A549 (cell line): ENCODE measurements around the gene TEC. TPM values are rescaled to one million over a fixed set of nuclear protein-coding genes. Genes with fewer than 3 reads are reported as not detected.

Source experiments
- ATAC-seq, 2 experiments: fragments of 200-7000 bp in 1 of 2; fragments of >200 bp in 1 of 2; cut with Nextera tagmentation in 1 of 2; cut with Tn5 transposase in 1 of 2; 3 replicates each; pipeline versions ENCODE4 v1.8.0 to v1.9.1; 2018 to 2020; ENCODE audit warnings: mild to moderate bottlenecking in 1 of 2, moderate library complexity in 1 of 2
- CTCF ChIA-PET: fragments of 300-600 bp; sonication (Branson Sonifier 250); formaldehyde crosslinking; extraction: SDS; loops from one replicate; lab custom pipeline; 2021; ENCODE audit warnings: antibody characterized with exemption, inconsistent platforms; lab: Yijun Ruan, JAX
- POLR2A ChIA-PET: fragments of 350-600 bp; formaldehyde crosslinking; extraction: SDS; loops from one replicate; lab custom pipeline; 2021; ENCODE audit warnings: antibody characterized with exemption, inconsistent platforms; lab: Yijun Ruan, JAX
- DNase-seq, 2 experiments: peaks; one replicate each; pipeline versions ENCODE4 v3.0.0 to v3.0.0-alpha.2; 2011 to 2016; ENCODE audit warnings: low read depth in 1 of 2, low spot score in 1 of 2
- FAIRE-seq: peaks from 2 replicates; lab custom pipeline; 2011; peaks lifted over from hg19 to GRCh38; lab: Jason Lieb, UNC
- H3K27ac ChIP-seq, 2 experiments: fragments of >200 bp; sonication (Bioruptor Twin); formaldehyde crosslinking; 3 replicates each; pipeline ENCODE4 v1.5.1; 2016 to 2017
- H3K4me1 ChIP-seq: fragments of >200 bp; sonication (Bioruptor Twin); formaldehyde crosslinking; 3 replicates; pipeline ENCODE4 v1.6.1; 2016
- H3K4me2 ChIP-seq: fragments of >200 bp; sonication (Bioruptor Twin); formaldehyde crosslinking; 3 replicates; pipeline ENCODE4 v1.6.1; 2016
- H3K4me3 ChIP-seq: fragments of >200 bp; sonication (Bioruptor Twin); formaldehyde crosslinking; 3 replicates; pipeline ENCODE4 v1.5.1; 2016
- H3K9me3 ChIP-seq: fragments of >200 bp; sonication (Bioruptor Twin); formaldehyde crosslinking; 3 replicates; pipeline ENCODE4 v1.6.1; 2016
- BHLHE40 ChIP-seq: IDR thresholded peaks from 2 replicates; pipeline ENCODE4 v1.6.1; 2012; ENCODE audit warnings: low read depth, low read length, inconsistent platforms
- CBX2 ChIP-seq: fragments of 200-600 bp; sonication (generic); IDR thresholded peaks from 2 replicates; pipeline ENCODE4 v1.6.1; 2016; ENCODE audit warnings: low read depth, mild to moderate bottlenecking, borderline replicate concordance
- CEBPB ChIP-seq, 2 experiments: fragments of >200 bp in 1 of 2; sonication (Bioruptor Twin) in 1 of 2; formaldehyde crosslinking in 1 of 2; IDR thresholded peaks; 2 replicates each; pipeline ENCODE4 v1.6.1; 2012 to 2016
- CHD2 ChIP-seq: fragments of 150-350 bp; IDR thresholded peaks from 2 replicates; pipeline ENCODE4 v1.6.1; 2014; ENCODE audit warnings: low read length; ENCODE audit not compliant: partially characterized antibody
- CHD4 ChIP-seq: fragments of 200-600 bp; sonication (generic); IDR thresholded peaks from 2 replicates; pipeline ENCODE4 v1.6.1; 2016; ENCODE audit warnings: antibody characterized with exemption, mild to moderate bottlenecking, borderline replicate concordance
- FOSB ChIP-seq: fragments of 250-450 bp; sonication (Bioruptor Pico); IDR thresholded peaks from 2 replicates; pipeline ENCODE4 v1.5.0; 2020; ENCODE audit warnings: mild to moderate bottlenecking, moderate library complexity
- FOSL2 ChIP-seq, 2 experiments: fragments of 450-650 bp in 1 of 2; fragments of >200 bp in 1 of 2; sonication (Bioruptor Twin) in 1 of 2; formaldehyde crosslinking; IDR thresholded peaks; 2 replicates each; pipeline versions ENCODE4 v1.5.0 to v1.6.1; 2016 to 2020; ENCODE audit warnings: mild to moderate bottlenecking in 1 of 2, moderate library complexity in 1 of 2
- HOXA7 ChIP-seq: fragments of 250-450 bp; sonication (Bioruptor Pico); IDR thresholded peaks from 2 replicates; pipeline ENCODE4 v1.5.0; 2020; ENCODE audit warnings: mild to moderate bottlenecking, moderate library complexity
- HOXB13 ChIP-seq: fragments of 250-450 bp; sonication (Bioruptor Pico); IDR thresholded peaks from 2 replicates; pipeline ENCODE4 v1.5.0; 2020; ENCODE audit warnings: low read depth, mild to moderate bottlenecking, moderate library complexity
- HOXB5 ChIP-seq: fragments of 250-450 bp; sonication (Bioruptor Pico); IDR thresholded peaks from 2 replicates; pipeline ENCODE4 v1.5.0; 2020; ENCODE audit warnings: mild to moderate bottlenecking, moderate library complexity
- JUNB ChIP-seq: fragments of >200 bp; sonication (Bioruptor Twin); formaldehyde crosslinking; IDR thresholded peaks from 2 replicates; pipeline ENCODE4 v1.6.1; 2016
- KDM1A ChIP-seq: fragments of 200-600 bp; sonication (generic); IDR thresholded peaks from 2 replicates; pipeline ENCODE4 v1.6.1; 2016; ENCODE audit warnings: low read depth, mild to moderate bottlenecking
- MAZ ChIP-seq: fragments of 150-350 bp; IDR thresholded peaks from 2 replicates; pipeline ENCODE4 v1.6.1; 2014; ENCODE audit warnings: antibody characterized with exemption, low read depth, low read length, borderline replicate concordance
- MYC ChIP-seq: IDR thresholded peaks from 2 replicates; pipeline ENCODE4 v1.6.1; 2012; ENCODE audit warnings: mild to moderate bottlenecking, inconsistent platforms, low read length, improper control_type of control experiment, borderline replicate concordance
- NR3C1 ChIP-seq: fragments of >200 bp; sonication (Bioruptor Twin); formaldehyde crosslinking; IDR thresholded peaks from 3 replicates; pipeline ENCODE4 v1.6.1; 2017
- RAD21 ChIP-seq, 2 experiments: fragments of >200 bp in 1 of 2; sonication (Bioruptor Twin) in 1 of 2; formaldehyde crosslinking in 1 of 2; IDR thresholded peaks in 1 of 2; conservative IDR thresholded peaks in 1 of 2; 2 replicates in 1 of 2; 3 replicates in 1 of 2; pipeline ENCODE4 v1.6.1; 2012 to 2018; ENCODE audit warnings: inconsistent platforms in 1 of 2
- ZC3H11A ChIP-seq: fragments of 450-650 bp; IDR thresholded peaks from 2 replicates; pipeline ENCODE4 v1.6.1; 2014; ENCODE audit warnings: antibody characterized with exemption, mild to moderate bottlenecking
- ZNF302 ChIP-seq: fragments of 250-450 bp; sonication (Bioruptor Pico); IDR thresholded peaks from 2 replicates; pipeline ENCODE4 v1.9.0; 2021; ENCODE audit warnings: inconsistent platforms, mild to moderate bottlenecking, moderate library complexity
- ZSCAN20 ChIP-seq: fragments of 250-450 bp; sonication (Bioruptor Pico); IDR thresholded peaks from 2 replicates; pipeline ENCODE4 v1.8.0; 2022; ENCODE audit warnings: mild to moderate bottlenecking, moderate library complexity
- WGBS: methylation state at CpG from one replicate; pipeline ENCODE4 v1.1.6; 2017; ENCODE audit errors: missing lambda C conversion rate; 5-methylcytosine and 5-hydroxymethylcytosine counted together
- polyA plus RNA-seq, 4 experiments: library from polyadenylated mRNA; depleted of rRNA in 3 of 4; stranded (reverse); fragments of >200 nt; fragmentation: RNase III in 1 of 4; extraction: RNeasy Plus Mini Kit Qiagen cat#74134 plus additional on column Dnase treatment in 1 of 4; gene quantifications; 2 replicates in 3 of 4; 3 replicates in 1 of 4; pipeline ENCODE4 v1.2.3, GENCODE V29; 2011 to 2017
- TF ChIP-seq, protein P1 (sequence below): fragments of 200-600 bp; sonication (generic); IDR thresholded peaks from 2 replicates; pipeline ENCODE4 v1.6.1; 2016; ENCODE audit warnings: antibody characterized with exemption, mild to moderate bottlenecking, moderate library complexity
- TF ChIP-seq, protein P2 (sequence below): fragments of >200 bp; sonication (Bioruptor Twin); formaldehyde crosslinking; IDR thresholded peaks from 2 replicates; pipeline ENCODE4 v1.6.1; 2016

Gene TEC
- polyA plus RNA-seq, 2 of the 4 experiments (the other 2 are of a cell fraction): 1.2 to 1.6 TPM

DNA sequence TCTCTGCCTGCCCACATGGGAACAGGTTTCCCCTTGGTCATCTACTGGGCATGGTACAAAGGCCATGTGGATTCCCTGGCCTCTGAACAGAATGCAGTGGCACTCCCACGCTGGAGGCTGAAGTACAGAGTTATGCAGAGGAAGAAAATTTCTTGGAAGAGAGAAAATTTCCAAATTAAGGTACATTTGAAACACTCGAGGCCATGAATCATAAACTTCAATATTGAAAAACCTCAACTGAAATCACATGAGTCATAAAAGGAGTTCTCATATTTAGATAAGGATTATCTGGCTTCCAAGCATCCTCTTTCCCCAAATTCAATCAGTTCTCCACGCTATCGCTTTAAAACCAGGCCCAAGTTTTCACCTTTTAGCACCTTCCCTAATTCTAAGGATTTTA lies 107.5 kb downstream of the TEC start:
- H3K9me3 ChIP-seq: no peaks in the 10 kb centered on the region
- TF ChIP-seq JUNB: 0 out of 2 replicates have a peak, but pooled peaks have one; percentile 45
- TF ChIP-seq FOSL2 (IDR thresholded peaks at IDR 0.05): peak; percentile 38; the same call in 1 of the 2 replicates
- TF ChIP-seq FOSL2 (CRISPR knock-in tag; IDR thresholded peaks at IDR 0.05): peak; percentile 55
- TF ChIP-seq NR3C1: no peak
- no peak overlapping the region for H3K4me3 ChIP-seq
- FAIRE-seq: no peak
- peak overlapping the region; percentile 62 to 82 for H3K27ac ChIP-seq
- CTCF ChIA-PET: no interaction called here
- WGBS: 21% methylated on average over 4 of the region's 4 CpGs
- H3K4me1 ChIP-seq: peaks cover 25% of the 10 kb centered on the region
- ATAC-seq: peak; percentile 47 to 80; a peak in 4 of 6 replicates
- POLR2A ChIA-PET: no interaction called here
- DNase-seq: peak in 1 of 2 experiments; percentile 22
- H3K4me2 ChIP-seq: peak overlapping the region; percentile 53

DNA sequence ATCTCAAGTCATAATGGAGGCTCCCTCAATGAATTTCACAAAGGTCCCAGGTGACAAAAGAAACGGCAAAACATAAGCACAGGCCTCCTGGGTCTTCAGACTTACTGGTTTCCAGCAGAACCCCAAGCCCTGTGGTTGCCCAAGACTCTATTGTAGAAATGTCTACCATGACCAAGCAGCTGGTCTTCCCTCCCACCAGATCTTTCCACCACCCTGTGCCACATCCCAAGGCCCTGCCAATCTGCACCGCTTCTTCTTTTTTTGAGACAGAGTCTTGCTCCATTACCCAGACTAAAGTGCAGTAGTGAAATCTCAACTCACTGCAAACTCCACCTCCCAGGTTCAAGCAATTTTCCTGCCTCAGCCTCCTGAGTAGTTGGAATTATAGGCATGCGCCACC lies 112.4 kb downstream of the TEC start:
- ATAC-seq (no peak), FAIRE-seq (no peak), DNase-seq (no peak)
- no peaks in the 10 kb centered on the region for H3K9me3 ChIP-seq
- POLR2A ChIA-PET: no interaction called here
- H3K27ac ChIP-seq: no peak overlapping the region
- TF ChIP-seq KDM1A: no peak
- TF ChIP-seq CEBPB (IDR thresholded peaks at IDR 0.05): no peak
- TF ChIP-seq CBX2: no peak
- no peak for TF ChIP-seq HOXA7 (CRISPR knock-in tag)
- TF ChIP-seq, protein P1, sequence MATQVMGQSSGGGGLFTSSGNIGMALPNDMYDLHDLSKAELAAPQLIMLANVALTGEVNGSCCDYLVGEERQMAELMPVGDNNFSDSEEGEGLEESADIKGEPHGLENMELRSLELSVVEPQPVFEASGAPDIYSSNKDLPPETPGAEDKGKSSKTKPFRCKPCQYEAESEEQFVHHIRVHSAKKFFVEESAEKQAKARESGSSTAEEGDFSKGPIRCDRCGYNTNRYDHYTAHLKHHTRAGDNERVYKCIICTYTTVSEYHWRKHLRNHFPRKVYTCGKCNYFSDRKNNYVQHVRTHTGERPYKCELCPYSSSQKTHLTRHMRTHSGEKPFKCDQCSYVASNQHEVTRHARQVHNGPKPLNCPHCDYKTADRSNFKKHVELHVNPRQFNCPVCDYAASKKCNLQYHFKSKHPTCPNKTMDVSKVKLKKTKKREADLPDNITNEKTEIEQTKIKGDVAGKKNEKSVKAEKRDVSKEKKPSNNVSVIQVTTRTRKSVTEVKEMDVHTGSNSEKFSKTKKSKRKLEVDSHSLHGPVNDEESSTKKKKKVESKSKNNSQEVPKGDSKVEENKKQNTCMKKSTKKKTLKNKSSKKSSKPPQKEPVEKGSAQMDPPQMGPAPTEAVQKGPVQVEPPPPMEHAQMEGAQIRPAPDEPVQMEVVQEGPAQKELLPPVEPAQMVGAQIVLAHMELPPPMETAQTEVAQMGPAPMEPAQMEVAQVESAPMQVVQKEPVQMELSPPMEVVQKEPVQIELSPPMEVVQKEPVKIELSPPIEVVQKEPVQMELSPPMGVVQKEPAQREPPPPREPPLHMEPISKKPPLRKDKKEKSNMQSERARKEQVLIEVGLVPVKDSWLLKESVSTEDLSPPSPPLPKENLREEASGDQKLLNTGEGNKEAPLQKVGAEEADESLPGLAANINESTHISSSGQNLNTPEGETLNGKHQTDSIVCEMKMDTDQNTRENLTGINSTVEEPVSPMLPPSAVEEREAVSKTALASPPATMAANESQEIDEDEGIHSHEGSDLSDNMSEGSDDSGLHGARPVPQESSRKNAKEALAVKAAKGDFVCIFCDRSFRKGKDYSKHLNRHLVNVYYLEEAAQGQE: no peak
- TF ChIP-seq ZNF302 (CRISPR knock-in tag): no peak
- TF ChIP-seq BHLHE40: no peak
- TF ChIP-seq CHD4: no peak
- peaks cover 10% of the 10 kb centered on the region for H3K4me1 ChIP-seq
- H3K4me2 ChIP-seq: no peak overlapping the region
- CTCF ChIA-PET: no interaction called here
- 75% methylated on average over 3 of the region's 3 CpGs for WGBS
- H3K4me3 ChIP-seq: no peak overlapping the region

DNA sequence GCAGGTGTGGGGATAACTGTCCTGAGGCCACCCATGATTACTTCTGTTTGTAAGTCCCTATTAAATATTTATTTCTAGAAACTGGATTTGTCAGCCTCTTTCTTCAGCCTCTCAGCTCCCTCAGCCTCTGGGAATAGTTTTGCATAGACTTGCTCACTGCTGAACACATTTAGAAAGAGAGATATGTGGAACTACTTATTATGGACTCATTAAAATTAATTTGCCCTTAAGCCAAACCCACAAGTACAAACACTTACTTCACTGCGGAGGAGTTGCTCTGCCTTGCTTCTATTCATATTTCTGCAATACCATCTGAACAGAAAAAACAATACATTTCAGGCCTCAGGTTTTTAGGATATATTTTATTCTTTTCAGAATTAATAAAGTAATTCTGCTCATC lies 113.2 kb downstream of the TEC start:
- 96% methylated on average over 1 of the region's 1 CpG for WGBS
- H3K4me1 ChIP-seq: peaks cover 1% of the 10 kb centered on the region; the same call in 2 of the 3 replicates
- no peak for ATAC-seq

More for the DNA sequence above, 113.2 kb downstream of the TEC start:
- no peak overlapping the region for H3K4me2 ChIP-seq
- FAIRE-seq: no peak
- no peaks in the 10 kb centered on the region for H3K9me3 ChIP-seq
- CTCF ChIA-PET: no interaction called here
- TF ChIP-seq, protein P2, sequence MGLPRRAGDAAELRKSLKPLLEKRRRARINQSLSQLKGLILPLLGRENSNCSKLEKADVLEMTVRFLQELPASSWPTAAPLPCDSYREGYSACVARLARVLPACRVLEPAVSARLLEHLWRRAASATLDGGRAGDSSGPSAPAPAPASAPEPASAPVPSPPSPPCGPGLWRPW: no peak
- TF ChIP-seq HOXB13 (CRISPR knock-in tag): no peak
- TF ChIP-seq ZSCAN20: no peak
- no peak for TF ChIP-seq CEBPB (IDR thresholded peaks at IDR 0.05)
- no peak for TF ChIP-seq MYC
- TF ChIP-seq BHLHE40: no peak
- no peak for TF ChIP-seq ZC3H11A
- no peak for TF ChIP-seq MAZ
- no peak for TF ChIP-seq FOSB (CRISPR knock-in tag)
- no peak for TF ChIP-seq RAD21 (conservative IDR thresholded peaks at IDR 0.05 in 1 of 2, IDR thresholded peaks at IDR 0.05 in 1 of 2)
- TF ChIP-seq CHD2: no peak
- no peak for TF ChIP-seq NR3C1
- no peak for TF ChIP-seq HOXB5 (CRISPR knock-in tag)
- TF ChIP-seq, all 56 proteins: peak for 0
- DNase-seq: no peak
- POLR2A ChIA-PET: no interaction called here
- no peak overlapping the region for H3K4me3 ChIP-seq
- H3K27ac ChIP-seq: no peak overlapping the region
